ENCODE data around the gene NT5DC2.

NT5DC2 gene

GRCh38 chr3:52484680-52485461, 48.8 kb downstream of the NT5DC2 start:
- no peak for DNase-seq

- no peak for DNase-seq
These were observed 49.9 kb downstream of the NT5DC2 start for GRCh38 chr3:52483577-52484381.

GRCh38 chr3:52483081-52483480, 50.6 kb downstream of the NT5DC2 start:
- no peak for DNase-seq

- DNase-seq, result no peak
These were observed 51.7 kb downstream of the NT5DC2 start for GRCh38 chr3:52481819-52482521.

GRCh38 chr3:52480768-52481715, 52.6 kb downstream of the NT5DC2 start:
- no peak for DNase-seq

- no peak for DNase-seq
These were observed 53.6 kb downstream of the NT5DC2 start for GRCh38 chr3:52479877-52480575.

- DNase-seq, result no peak
These were observed 54.4 kb downstream of the NT5DC2 start for GRCh38 chr3:52479037-52479876.

- DNase-seq, result no peak
These were observed 55.9 kb downstream of the NT5DC2 start for GRCh38 chr3:52477796-52478095.

GRCh38 chr3:52477076-52477795, 56.4 kb downstream of the NT5DC2 start:
- DNase-seq, result no peak
